H9 (cell line): ENCODE measurements around the gene FBP2. TPM values are rescaled to one million over a fixed set of nuclear protein-coding genes. Genes with fewer than 3 reads are reported as not detected.

ENCODE experiments used
- DNase-seq: peaks from one replicate; pipeline ENCODE4 v3.0.0-alpha.2; 2017
- H2AFZ ChIP-seq: one replicate; pipeline ENCODE4 v1.6.1; 2013; ENCODE audit warnings: mild to moderate bottlenecking, low read length, control low read depth, moderate library complexity
- H2AK5ac ChIP-seq: 2 replicates; pipeline ENCODE4 v1.6.1; 2013; ENCODE audit warnings: low read length, control low read depth, mixed read lengths; ENCODE audit not compliant: insufficient read length
- H2BK120ac ChIP-seq: one replicate; pipeline ENCODE4 v1.6.1; 2013; ENCODE audit warnings: low read depth, mild to moderate bottlenecking, low read length, control low read depth, inconsistent platforms; ENCODE audit not compliant: poor library complexity, severe bottlenecking
- H2BK12ac ChIP-seq: 2 replicates; pipeline ENCODE4 v1.6.1; 2013; ENCODE audit warnings: low read length, control low read depth, mixed read lengths, low read depth; ENCODE audit not compliant: insufficient read length
- H2BK15ac ChIP-seq: 2 replicates; pipeline ENCODE4 v1.6.1; 2013; ENCODE audit warnings: low read depth, low read length, control low read depth
- H2BK20ac ChIP-seq: one replicate; pipeline ENCODE4 v1.6.1; 2013; ENCODE audit warnings: low read depth, mild to moderate bottlenecking, low read length, control low read depth, inconsistent platforms; ENCODE audit not compliant: poor library complexity, severe bottlenecking
- H2BK5ac ChIP-seq: 2 replicates; pipeline ENCODE4 v1.6.1; 2013; ENCODE audit warnings: low read length, control low read depth, mixed read lengths; ENCODE audit not compliant: insufficient read length
- H3K14ac ChIP-seq: 2 replicates; pipeline ENCODE4 v1.6.1; 2013; ENCODE audit warnings: low read length, control low read depth; ENCODE audit not compliant: insufficient read depth
- H3K18ac ChIP-seq: 2 replicates; pipeline ENCODE4 v1.6.1; 2013; ENCODE audit warnings: low read depth, mild to moderate bottlenecking, mixed read lengths, low read length, control low read depth; ENCODE audit not compliant: insufficient read length
- H3K23ac ChIP-seq: 2 replicates; pipeline ENCODE4 v1.6.1; 2013; ENCODE audit warnings: low read length, control low read depth, mixed read lengths, low read depth; ENCODE audit not compliant: insufficient read length
- H3K23me2 ChIP-seq: 2 replicates; pipeline ENCODE4 v1.6.1; 2013; ENCODE audit warnings: low read depth, mild to moderate bottlenecking, mixed read lengths, low read length, control low read depth; ENCODE audit not compliant: insufficient read length, poor library complexity, severe bottlenecking
- H3K27ac ChIP-seq: 2 replicates; pipeline ENCODE4 v1.5.1; 2013; ENCODE audit warnings: low read length, control low read depth, mixed read lengths, low read depth; ENCODE audit not compliant: insufficient read length
- H3K27me3 ChIP-seq: 2 replicates; pipeline ENCODE4 v1.6.1; 2013; ENCODE audit warnings: low read length, control low read depth, inconsistent platforms; ENCODE audit not compliant: insufficient read depth
- H3K4ac ChIP-seq: 2 replicates; pipeline ENCODE4 v1.6.1; 2013; ENCODE audit warnings: low read depth, mild to moderate bottlenecking, control low read depth, inconsistent platforms, low read length, moderate library complexity
- H3K4me1 ChIP-seq: 2 replicates; pipeline ENCODE4 v1.6.1; 2013; ENCODE audit warnings: low read length, control low read depth, inconsistent platforms; ENCODE audit not compliant: insufficient read depth
- H3K4me2 ChIP-seq: 2 replicates; pipeline ENCODE4 v1.6.1; 2013; ENCODE audit warnings: low read length, control low read depth, mixed read lengths; ENCODE audit not compliant: insufficient read length, insufficient read depth
- H3K56ac ChIP-seq: 2 replicates; pipeline ENCODE4 v1.6.1; 2013; ENCODE audit warnings: low read depth, mild to moderate bottlenecking, mixed read lengths, low read length, control low read depth; ENCODE audit not compliant: insufficient read length
- H3K79me1 ChIP-seq: 2 replicates; pipeline ENCODE4 v1.6.1; 2013; ENCODE audit warnings: low read depth, mild to moderate bottlenecking, moderate library complexity, low read length, control low read depth, inconsistent platforms; ENCODE audit not compliant: insufficient read depth, poor library complexity, severe bottlenecking
- H3K79me2 ChIP-seq: 2 replicates; pipeline ENCODE4 v1.6.1; 2013; ENCODE audit warnings: low read length, control low read depth, inconsistent platforms; ENCODE audit not compliant: insufficient read depth
- H3K9ac ChIP-seq: 2 replicates; pipeline ENCODE4 v1.6.1; 2013; ENCODE audit warnings: low read length, control low read depth, mixed read lengths; ENCODE audit not compliant: insufficient read length; ENCODE audit errors: extremely low read depth
- H3K9me3 ChIP-seq: one replicate; pipeline ENCODE4 v1.6.1; 2013; ENCODE audit warnings: low read depth, low read length, inconsistent platforms; ENCODE audit not compliant: control insufficient read depth
- H3T11ph ChIP-seq: one replicate; pipeline ENCODE4 v1.6.1; 2013; ENCODE audit warnings: mild to moderate bottlenecking, low read length, control low read depth, inconsistent platforms
- H4K20me1 ChIP-seq: one replicate; pipeline ENCODE4 v1.6.1; 2013; ENCODE audit not compliant: control insufficient read depth, insufficient read length, insufficient read depth
- H4K5ac ChIP-seq: 2 replicates; pipeline ENCODE4 v1.6.1; 2013; ENCODE audit warnings: low read depth, mild to moderate bottlenecking, mixed read lengths, low read length, control low read depth; ENCODE audit not compliant: insufficient read length
- H4K8ac ChIP-seq: replicated peaks from 2 replicates; pipeline ENCODE4 v1.6.1; 2013; ENCODE audit warnings: low read length, control low read depth, mixed read lengths, low read depth; ENCODE audit not compliant: insufficient read length
- H4K91ac ChIP-seq: 2 replicates; pipeline ENCODE4 v1.6.1; 2013; ENCODE audit warnings: low read depth, mild to moderate bottlenecking, moderate library complexity, mixed read lengths, low read length, control low read depth; ENCODE audit not compliant: insufficient read length
- H3K27ac Mint-ChIP-seq, 3 experiments: 2 replicates in 2 of 3; 3 replicates in 1 of 3; pipeline ENCODE4 v1.8.0; 2020 to 2021; ENCODE audit warnings: mixed read lengths in 3 of 3, mild to moderate bottlenecking in 1 of 3, moderate library complexity in 1 of 3
- H3K27me3 Mint-ChIP-seq: 2 replicates; pipeline ENCODE4 v1.8.0; 2021; ENCODE audit warnings: low read depth, mild to moderate bottlenecking, moderate library complexity, mixed read lengths
- H3K36me3 Mint-ChIP-seq, 3 experiments: 2 replicates in 2 of 3; 3 replicates in 1 of 3; pipeline ENCODE4 v1.8.0; 2020 to 2021; ENCODE audit warnings: low read depth in 3 of 3, mixed read lengths in 3 of 3; ENCODE audit not compliant: insufficient read depth in 1 of 3
- H3K4me1 Mint-ChIP-seq, 2 experiments: 2 replicates each; pipeline ENCODE4 v1.8.0; 2020; ENCODE audit warnings: mixed read lengths in 2 of 2
- H3K4me3 Mint-ChIP-seq, 2 experiments: 2 replicates in 1 of 2; 3 replicates in 1 of 2; pipeline ENCODE4 v1.8.0; 2020 to 2021; ENCODE audit warnings: mild to moderate bottlenecking in 2 of 2, mixed read lengths in 2 of 2, moderate library complexity in 1 of 2
- H3K9me3 Mint-ChIP-seq, 2 experiments: 2 replicates in 1 of 2; 3 replicates in 1 of 2; pipeline ENCODE4 v1.8.0; 2020; ENCODE audit warnings: mild to moderate bottlenecking in 2 of 2, mixed read lengths in 2 of 2, moderate library complexity in 1 of 2
- WGBS: extraction: QIAGEN DNeasy Blood & Tissue Kit; methylation state at CpG from one replicate; pipeline ENCODE4 v1.1.7; 2013; ENCODE audit warnings: missing lambda C conversion rate, low lambda C conversion rate, mixed read lengths; ENCODE audit not compliant: insufficient read length; ENCODE audit errors: extremely low coverage; 5-methylcytosine and 5-hydroxymethylcytosine counted together
- total RNA-seq: library from RNA; stranded (reverse); gene quantifications from 2 replicates; pipeline ENCODE4 v1.2.1, GENCODE V29; 2021
- TF ChIP-seq, protein P1 (sequence below): fragments of 200-600 bp; sonication (generic); conservative IDR thresholded peaks from 3 replicates; pipeline ENCODE4 v1.8.0; 2021; ENCODE audit warnings: antibody characterized with exemption, mild to moderate bottlenecking

The FBP2 gene
- total RNA-seq, 1 experiment from 2014 or later, result not detected

DNA sequence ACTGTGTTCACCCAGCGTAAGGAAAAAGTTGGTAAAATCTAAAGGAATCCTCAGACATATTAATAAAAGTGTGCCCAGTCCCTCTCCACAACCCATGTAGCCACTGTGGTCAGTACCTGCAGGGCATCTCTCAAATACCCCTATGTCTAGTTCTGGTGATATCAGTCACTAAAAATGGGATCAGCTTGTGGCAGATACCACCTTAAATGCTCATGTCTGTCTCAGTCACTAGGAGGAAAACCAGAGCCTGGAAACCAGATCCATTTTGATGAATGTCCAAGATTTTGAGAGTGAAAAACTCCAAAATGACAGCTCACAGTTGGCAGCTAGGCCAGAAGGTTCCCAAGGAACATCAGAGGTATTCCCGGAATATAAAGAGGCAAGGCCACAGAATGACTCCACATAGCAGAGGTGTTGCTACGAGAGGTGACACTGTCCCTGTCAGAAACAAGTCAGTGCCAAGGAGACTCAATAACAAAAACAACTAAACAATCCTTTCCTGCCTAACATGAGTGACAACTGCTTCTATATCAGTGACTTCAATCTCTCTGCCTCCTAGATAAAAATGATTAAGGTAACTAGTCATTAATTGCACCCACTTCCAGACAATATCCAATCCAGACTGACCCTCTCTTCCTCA lies 25.3 kb downstream of the FBP2 start:
- H3K27me3 Mint-ChIP-seq, result peaks cover 13% of the 10 kb centered on the region
- Histone ChIP-seq H3K4ac (no peak overlapping the region), H3K23ac (no peak overlapping the region), H2BK5ac (no peak overlapping the region), H3K79me2 (no peaks in the 10 kb centered on the region), H3K27me3 (no peaks in the 10 kb centered on the region), H4K5ac (no peak overlapping the region), H3K18ac (no peak overlapping the region), H2AFZ (no peak overlapping the region), H2AK5ac (no peak overlapping the region), H4K8ac (no peak overlapping the region), H2BK15ac (no peak overlapping the region), H3K56ac (no peak overlapping the region), H3K9me3 (no peaks in the 10 kb centered on the region), H3K9ac (no peak overlapping the region), H3K27ac (no peak overlapping the region), H3K4me2 (no peak overlapping the region), H2BK20ac (no peak overlapping the region), H3K79me1 (no peaks in the 10 kb centered on the region), H4K91ac (no peak overlapping the region), H4K20me1 (no peaks in the 10 kb centered on the region), H2BK12ac (no peak overlapping the region), H2BK120ac (no peak overlapping the region), H3K14ac (no peak overlapping the region), H3K4me1 (no peaks in the 10 kb centered on the region; the same call in 1 of the 2 replicates), H3T11ph (no peak overlapping the region), H3K23me2 (no peaks in the 10 kb centered on the region)
- WGBS, result no CpG with 5 or more reads among the region's 3 CpGs
- DNase-seq, result no peak
- peaks cover 15% of the 10 kb centered on the region in 2 experiments for H3K4me1 Mint-ChIP-seq
- peaks cover 8 to 13% (median 11%) of the 10 kb centered on the region in 3 experiments for H3K36me3 Mint-ChIP-seq
- H3K9me3 Mint-ChIP-seq, result no peaks in the 10 kb centered on the region; a peak in 2 of 5 replicates
- TF ChIP-seq, protein P1, sequence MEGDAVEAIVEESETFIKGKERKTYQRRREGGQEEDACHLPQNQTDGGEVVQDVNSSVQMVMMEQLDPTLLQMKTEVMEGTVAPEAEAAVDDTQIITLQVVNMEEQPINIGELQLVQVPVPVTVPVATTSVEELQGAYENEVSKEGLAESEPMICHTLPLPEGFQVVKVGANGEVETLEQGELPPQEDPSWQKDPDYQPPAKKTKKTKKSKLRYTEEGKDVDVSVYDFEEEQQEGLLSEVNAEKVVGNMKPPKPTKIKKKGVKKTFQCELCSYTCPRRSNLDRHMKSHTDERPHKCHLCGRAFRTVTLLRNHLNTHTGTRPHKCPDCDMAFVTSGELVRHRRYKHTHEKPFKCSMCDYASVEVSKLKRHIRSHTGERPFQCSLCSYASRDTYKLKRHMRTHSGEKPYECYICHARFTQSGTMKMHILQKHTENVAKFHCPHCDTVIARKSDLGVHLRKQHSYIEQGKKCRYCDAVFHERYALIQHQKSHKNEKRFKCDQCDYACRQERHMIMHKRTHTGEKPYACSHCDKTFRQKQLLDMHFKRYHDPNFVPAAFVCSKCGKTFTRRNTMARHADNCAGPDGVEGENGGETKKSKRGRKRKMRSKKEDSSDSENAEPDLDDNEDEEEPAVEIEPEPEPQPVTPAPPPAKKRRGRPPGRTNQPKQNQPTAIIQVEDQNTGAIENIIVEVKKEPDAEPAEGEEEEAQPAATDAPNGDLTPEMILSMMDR, result no peak
- no peak overlapping the region for H3K27ac Mint-ChIP-seq
- H3K4me3 Mint-ChIP-seq, result no peak overlapping the region
